ENCODE measurements around the gene RHBDL2. TPM values are rescaled to one million over a fixed set of nuclear protein-coding genes. Genes with fewer than 3 reads are reported as not detected.

RHBDL2 gene
- total and polyA plus RNA-seq, 2 experiments from 2014 or later = 0.90 to 1.2 TPM

DNA sequence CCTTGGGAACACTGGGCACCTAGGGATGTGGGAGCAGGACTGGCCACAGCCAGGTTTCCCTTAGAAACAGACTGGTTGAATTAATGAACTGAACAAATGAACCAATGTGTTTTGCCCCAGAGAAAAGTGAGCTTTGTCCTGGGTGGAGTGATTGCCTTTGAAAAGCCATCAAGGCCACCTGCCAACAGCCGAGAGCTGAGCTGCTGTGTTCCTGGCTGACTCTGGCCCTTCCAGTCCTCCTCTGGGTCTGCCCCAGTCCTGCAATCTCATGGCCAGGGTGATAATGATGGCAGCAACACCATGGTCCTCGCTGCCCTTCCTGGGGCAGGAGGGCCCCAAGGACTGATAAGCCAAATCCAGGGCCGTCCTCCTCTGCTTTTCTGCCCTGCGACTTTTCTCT lies 42.1 kb downstream of the RHBDL2 start:
- Histone ChIP-seq H3K4me3 (no peak overlapping the region), H3F3A (replicated peaks; ENCODE audit: low read depth) (no peaks in the 10 kb centered on the region), H3K36me3 (ENCODE audit: insufficient read depth) (no peaks in the 10 kb centered on the region), H3K27ac (ENCODE audit: low read depth) (no peak overlapping the region), H2AFZ (no peak overlapping the region), H3K27me3 (ENCODE audit: insufficient read depth) (no peaks in the 10 kb centered on the region), H3K79me2 (replicated peaks; ENCODE audit: insufficient read depth) (no peaks in the 10 kb centered on the region), H3K4me2 (no peak overlapping the region), H4K20me1 (replicated peaks; ENCODE audit: insufficient read depth) (no peaks in the 10 kb centered on the region), H3K4me1 (ENCODE audit: insufficient read depth) (no peaks in the 10 kb centered on the region), H3K9me2 (ENCODE audit: insufficient read depth) (no peaks in the 10 kb centered on the region)
- H3K9me3 Mint-ChIP-seq = no peaks in the 10 kb centered on the region
- no peaks in the 10 kb centered on the region for H3K36me3 Mint-ChIP-seq (ENCODE audit: low read depth)
- TF ChIP-seq ZNF331 (CRISPR knock-in tag; IDR thresholded peaks at IDR 0.05; ENCODE audit: low read depth) = no peak
- no peak for TF ChIP-seq EZH2phosphoT487 (IDR thresholded peaks at IDR 0.05; ENCODE audit: unreplicated experiment)
- no peak for TF ChIP-seq ZNF114 (CRISPR knock-in tag; IDR thresholded peaks at IDR 0.05)
- no peak for TF ChIP-seq STAT1 (IDR thresholded peaks at IDR 0.05; ENCODE audit: unreplicated experiment)
- TF ChIP-seq POLR2AphosphoS5 (IDR thresholded peaks at IDR 0.05; ENCODE audit: low read depth) = no peak
- H3K4me1 Mint-ChIP-seq = no peaks in the 10 kb centered on the region
- DNase-seq (ENCODE audit: low spot score) (no peak), ATAC-seq (no peak)
- H3K4me3 Mint-ChIP-seq = no peak overlapping the region
- no peak overlapping the region for H3K27ac Mint-ChIP-seq
- H3K27me3 Mint-ChIP-seq (ENCODE audit: insufficient read depth, low read depth, poor library complexity) = peaks cover 3% of the 10 kb centered on the region

DNA sequence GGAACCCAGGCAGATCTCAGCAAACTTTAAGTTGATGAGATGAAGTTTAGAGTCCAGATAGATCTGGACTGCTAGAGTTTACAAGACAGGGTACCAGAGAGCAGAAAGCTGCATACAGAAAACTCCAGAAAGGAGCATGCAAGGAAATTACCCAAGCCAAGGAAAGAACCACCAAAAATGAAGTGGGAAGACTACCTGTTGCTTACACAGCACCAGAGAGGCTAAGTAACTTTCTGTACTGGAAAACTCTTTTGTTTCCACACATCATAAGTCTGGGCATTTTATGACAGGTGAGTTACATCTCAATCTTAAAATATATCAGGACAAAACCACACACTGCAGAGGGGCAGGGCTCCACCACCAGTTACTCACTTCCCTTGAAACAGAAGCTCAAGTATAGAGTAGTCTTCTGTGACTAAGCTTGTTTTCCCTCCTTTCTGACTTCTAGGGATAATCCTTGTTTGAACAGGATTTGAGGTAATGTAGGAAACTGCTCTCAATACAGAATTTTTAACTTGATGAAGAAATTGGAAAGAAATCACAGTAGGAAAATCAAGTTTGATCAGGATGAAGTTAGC lies 42.9 kb downstream of the RHBDL2 start:
- H3K4me1 Mint-ChIP-seq = no peaks in the 10 kb centered on the region
- H3K4me3 Mint-ChIP-seq = no peak overlapping the region
- no peak for ATAC-seq
- H3K36me3 Mint-ChIP-seq (ENCODE audit: low read depth) = no peaks in the 10 kb centered on the region
- H3K27me3 ChIP-seq (ENCODE audit: insufficient read depth) = no peaks in the 10 kb centered on the region
- no peak overlapping the region for H3K27ac Mint-ChIP-seq
- no peaks in the 10 kb centered on the region for H3F3A ChIP-seq (replicated peaks; ENCODE audit: low read depth)
- H3K27ac ChIP-seq (ENCODE audit: low read depth) = no peak overlapping the region
- peaks cover 3% of the 10 kb centered on the region for H3K27me3 Mint-ChIP-seq (ENCODE audit: insufficient read depth, low read depth, poor library complexity)
- no peaks in the 10 kb centered on the region for H3K9me3 Mint-ChIP-seq
- H3K79me2 ChIP-seq (replicated peaks; ENCODE audit: insufficient read depth) = no peaks in the 10 kb centered on the region
- no peak for DNase-seq (ENCODE audit: low spot score)
- no peak overlapping the region for H2AFZ ChIP-seq
- no peaks in the 10 kb centered on the region for H4K20me1 ChIP-seq (replicated peaks; ENCODE audit: insufficient read depth)
- H3K4me2 ChIP-seq = no peak overlapping the region
- no peaks in the 10 kb centered on the region for H3K36me3 ChIP-seq (ENCODE audit: insufficient read depth)
- H3K4me1 ChIP-seq (ENCODE audit: insufficient read depth) = no peaks in the 10 kb centered on the region
- no peaks in the 10 kb centered on the region for H3K9me2 ChIP-seq (ENCODE audit: insufficient read depth)
- no peak overlapping the region for H3K4me3 ChIP-seq
- TF ChIP-seq ZNF331 (CRISPR knock-in tag; IDR thresholded peaks at IDR 0.05; ENCODE audit: low read depth) (no peak), EZH2 (IDR thresholded peaks at IDR 0.05; ENCODE audit: low read depth, unreplicated experiment) (no peak), ZNF114 (CRISPR knock-in tag; IDR thresholded peaks at IDR 0.05) (no peak), CREB1 (CRISPR knock-in tag; IDR thresholded peaks at IDR 0.05; ENCODE audit: low read depth) (no peak), EZH2phosphoT487 (IDR thresholded peaks at IDR 0.05; ENCODE audit: unreplicated experiment) (no peak)
- TF ChIP-seq, protein P1, sequence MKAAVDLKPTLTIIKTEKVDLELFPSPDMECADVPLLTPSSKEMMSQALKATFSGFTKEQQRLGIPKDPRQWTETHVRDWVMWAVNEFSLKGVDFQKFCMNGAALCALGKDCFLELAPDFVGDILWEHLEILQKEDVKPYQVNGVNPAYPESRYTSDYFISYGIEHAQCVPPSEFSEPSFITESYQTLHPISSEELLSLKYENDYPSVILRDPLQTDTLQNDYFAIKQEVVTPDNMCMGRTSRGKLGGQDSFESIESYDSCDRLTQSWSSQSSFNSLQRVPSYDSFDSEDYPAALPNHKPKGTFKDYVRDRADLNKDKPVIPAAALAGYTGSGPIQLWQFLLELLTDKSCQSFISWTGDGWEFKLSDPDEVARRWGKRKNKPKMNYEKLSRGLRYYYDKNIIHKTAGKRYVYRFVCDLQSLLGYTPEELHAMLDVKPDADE (IDR thresholded peaks at IDR 0.05) = no peak
- TF ChIP-seq, protein P2, sequence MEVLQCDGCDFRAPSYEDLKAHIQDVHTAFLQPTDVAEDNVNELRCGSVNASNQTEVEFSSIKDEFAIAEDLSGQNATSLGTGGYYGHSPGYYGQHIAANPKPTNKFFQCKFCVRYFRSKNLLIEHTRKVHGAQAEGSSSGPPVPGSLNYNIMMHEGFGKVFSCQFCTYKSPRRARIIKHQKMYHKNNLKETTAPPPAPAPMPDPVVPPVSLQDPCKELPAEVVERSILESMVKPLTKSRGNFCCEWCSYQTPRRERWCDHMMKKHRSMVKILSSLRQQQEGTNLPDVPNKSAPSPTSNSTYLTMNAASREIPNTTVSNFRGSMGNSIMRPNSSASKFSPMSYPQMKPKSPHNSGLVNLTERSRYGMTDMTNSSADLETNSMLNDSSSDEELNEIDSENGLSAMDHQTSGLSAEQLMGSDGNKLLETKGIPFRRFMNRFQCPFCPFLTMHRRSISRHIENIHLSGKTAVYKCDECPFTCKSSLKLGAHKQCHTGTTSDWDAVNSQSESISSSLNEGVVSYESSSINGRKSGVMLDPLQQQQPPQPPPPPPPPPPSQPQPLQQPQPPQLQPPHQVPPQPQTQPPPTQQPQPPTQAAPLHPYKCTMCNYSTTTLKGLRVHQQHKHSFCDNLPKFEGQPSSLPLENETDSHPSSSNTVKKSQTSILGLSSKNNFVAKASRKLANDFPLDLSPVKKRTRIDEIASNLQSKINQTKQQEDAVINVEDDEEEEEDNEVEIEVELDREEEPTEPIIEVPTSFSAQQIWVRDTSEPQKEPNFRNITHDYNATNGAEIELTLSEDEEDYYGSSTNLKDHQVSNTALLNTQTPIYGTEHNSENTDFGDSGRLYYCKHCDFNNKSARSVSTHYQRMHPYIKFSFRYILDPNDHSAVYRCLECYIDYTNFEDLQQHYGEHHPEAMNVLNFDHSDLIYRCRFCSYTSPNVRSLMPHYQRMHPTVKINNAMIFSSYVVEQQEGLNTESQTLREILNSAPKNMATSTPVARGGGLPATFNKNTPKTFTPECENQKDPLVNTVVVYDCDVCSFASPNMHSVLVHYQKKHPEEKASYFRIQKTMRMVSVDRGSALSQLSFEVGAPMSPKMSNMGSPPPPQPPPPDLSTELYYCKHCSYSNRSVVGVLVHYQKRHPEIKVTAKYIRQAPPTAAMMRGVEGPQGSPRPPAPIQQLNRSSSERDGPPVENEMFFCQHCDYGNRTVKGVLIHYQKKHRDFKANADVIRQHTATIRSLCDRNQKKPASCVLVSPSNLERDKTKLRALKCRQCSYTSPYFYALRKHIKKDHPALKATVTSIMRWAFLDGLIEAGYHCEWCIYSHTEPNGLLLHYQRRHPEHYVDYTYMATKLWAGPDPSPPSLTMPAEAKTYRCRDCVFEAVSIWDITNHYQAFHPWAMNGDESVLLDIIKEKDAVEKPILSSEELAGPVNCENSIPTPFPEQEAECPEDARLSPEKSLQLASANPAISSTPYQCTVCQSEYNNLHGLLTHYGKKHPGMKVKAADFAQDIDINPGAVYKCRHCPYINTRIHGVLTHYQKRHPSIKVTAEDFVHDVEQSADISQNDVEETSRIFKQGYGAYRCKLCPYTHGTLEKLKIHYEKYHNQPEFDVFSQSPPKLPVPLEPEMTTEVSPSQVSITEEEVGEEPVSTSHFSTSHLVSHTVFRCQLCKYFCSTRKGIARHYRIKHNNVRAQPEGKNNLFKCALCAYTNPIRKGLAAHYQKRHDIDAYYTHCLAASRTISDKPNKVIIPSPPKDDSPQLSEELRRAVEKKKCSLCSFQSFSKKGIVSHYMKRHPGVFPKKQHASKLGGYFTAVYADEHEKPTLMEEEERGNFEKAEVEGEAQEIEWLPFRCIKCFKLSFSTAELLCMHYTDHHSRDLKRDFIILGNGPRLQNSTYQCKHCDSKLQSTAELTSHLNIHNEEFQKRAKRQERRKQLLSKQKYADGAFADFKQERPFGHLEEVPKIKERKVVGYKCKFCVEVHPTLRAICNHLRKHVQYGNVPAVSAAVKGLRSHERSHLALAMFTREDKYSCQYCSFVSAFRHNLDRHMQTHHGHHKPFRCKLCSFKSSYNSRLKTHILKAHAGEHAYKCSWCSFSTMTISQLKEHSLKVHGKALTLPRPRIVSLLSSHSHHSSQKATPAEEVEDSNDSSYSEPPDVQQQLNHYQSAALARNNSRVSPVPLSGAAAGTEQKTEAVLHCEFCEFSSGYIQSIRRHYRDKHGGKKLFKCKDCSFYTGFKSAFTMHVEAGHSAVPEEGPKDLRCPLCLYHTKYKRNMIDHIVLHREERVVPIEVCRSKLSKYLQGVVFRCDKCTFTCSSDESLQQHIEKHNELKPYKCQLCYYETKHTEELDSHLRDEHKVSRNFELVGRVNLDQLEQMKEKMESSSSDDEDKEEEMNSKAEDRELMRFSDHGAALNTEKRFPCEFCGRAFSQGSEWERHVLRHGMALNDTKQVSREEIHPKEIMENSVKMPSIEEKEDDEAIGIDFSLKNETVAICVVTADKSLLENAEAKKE (CRISPR knock-in tag; IDR thresholded peaks at IDR 0.05) = no peak
- TF ChIP-seq, protein P3, sequence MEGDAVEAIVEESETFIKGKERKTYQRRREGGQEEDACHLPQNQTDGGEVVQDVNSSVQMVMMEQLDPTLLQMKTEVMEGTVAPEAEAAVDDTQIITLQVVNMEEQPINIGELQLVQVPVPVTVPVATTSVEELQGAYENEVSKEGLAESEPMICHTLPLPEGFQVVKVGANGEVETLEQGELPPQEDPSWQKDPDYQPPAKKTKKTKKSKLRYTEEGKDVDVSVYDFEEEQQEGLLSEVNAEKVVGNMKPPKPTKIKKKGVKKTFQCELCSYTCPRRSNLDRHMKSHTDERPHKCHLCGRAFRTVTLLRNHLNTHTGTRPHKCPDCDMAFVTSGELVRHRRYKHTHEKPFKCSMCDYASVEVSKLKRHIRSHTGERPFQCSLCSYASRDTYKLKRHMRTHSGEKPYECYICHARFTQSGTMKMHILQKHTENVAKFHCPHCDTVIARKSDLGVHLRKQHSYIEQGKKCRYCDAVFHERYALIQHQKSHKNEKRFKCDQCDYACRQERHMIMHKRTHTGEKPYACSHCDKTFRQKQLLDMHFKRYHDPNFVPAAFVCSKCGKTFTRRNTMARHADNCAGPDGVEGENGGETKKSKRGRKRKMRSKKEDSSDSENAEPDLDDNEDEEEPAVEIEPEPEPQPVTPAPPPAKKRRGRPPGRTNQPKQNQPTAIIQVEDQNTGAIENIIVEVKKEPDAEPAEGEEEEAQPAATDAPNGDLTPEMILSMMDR (conservative IDR thresholded peaks at IDR 0.05; ENCODE audit: low read depth in 2 of 2) = no peak
